ENCODE results near the gene CCDC7.
"Not testable (repeated sequence)": the region's sequence is repeated elsewhere in the genome, so short reads cannot be mapped to it uniquely, and the experiment has no call there.

CCDC7 gene

DNA sequence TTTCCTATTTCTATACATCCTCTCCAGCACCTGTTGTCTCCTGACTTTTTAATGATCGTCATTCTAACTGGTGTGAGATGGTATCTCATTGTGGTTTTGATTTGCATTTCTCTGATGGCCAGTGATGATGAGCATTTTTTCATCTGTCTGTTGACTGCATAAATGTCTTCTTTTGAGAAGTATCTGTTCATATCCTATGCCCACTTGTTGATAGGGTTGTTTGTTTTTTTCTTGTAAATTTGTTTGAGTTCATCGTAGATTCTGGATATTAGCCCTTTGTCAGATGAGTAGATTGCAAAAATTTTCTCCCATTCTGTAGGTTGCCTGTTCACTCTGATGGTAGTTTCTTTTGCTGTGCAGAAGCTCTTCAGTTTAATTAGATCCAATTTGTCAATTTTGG is 253.7 kb downstream of the CCDC7 start:
- DNase-seq (ENCODE audit: low read depth in 2 of 2), result not testable (repeated sequence)

GRCh38 chr10:32713560-32713959 is 267.6 kb downstream of the CCDC7 start:
- no peak for DNase-seq (ENCODE audit: low read depth in 2 of 2)

DNA sequence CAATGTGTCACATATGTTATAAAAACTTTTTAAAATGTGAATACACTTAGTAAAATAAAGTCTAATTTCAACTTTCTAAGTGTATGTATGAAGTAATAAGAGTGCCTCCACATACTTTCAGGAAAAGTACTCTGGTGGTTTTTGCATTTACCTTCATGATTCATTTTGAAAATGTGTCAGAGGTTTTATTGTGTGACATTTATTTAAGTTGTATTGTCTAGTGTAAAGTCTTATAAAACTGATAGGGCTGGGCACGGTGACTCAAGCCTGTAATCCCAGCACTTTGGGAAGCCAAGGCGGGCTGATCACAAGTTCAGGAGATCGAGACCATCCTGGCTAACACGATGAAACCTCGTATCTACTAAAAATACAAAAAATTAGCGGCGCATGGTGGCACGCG is 285.6 kb downstream of the CCDC7 start:
- no peak for DNase-seq (ENCODE audit: low read depth in 2 of 2)

- no peak for DNase-seq (ENCODE audit: low read depth in 2 of 2)
These were observed 293.0 kb downstream of the CCDC7 start for GRCh38 chr10:32738958-32739357.

DNA sequence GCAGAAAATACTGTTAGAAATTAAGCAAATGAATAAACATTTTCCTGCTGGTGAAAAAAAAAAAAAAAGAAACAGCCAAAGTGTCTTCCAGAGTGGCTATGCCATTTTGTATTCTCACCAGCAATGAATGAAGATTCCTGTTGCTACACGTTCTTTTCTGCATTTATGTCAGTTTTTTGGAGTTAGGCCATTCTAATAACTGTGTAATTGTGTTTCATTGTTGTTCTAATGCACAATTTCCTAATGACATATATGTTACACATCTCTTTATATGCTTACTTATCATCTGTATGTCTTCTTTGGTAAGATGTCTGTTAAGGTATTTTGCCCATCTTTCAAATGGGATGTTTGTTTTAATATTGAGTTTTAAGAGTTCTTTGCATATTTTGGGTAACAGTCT is 298.4 kb downstream of the CCDC7 start:
- DNase-seq (ENCODE audit: low read depth in 2 of 2), result no peak

DNA sequence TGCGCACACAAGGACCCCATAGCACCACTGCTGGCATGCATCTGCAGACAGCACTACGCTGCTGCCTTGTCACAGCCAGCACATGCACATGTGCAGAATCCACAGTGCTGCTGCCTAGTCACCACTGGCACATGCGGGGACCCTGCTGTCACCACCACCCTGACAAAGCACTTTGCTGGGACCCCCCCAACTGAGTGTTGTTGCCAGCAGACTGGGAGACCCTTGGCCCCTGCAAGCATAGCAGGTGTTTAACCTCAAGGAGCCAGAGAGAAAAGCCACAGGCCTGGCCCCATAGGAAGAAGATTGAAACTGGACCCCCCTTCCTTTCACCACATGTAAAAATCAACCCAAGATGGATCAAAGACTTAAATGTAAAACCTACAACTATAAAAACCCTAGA is 300.9 kb downstream of the CCDC7 start:
- DNase-seq (ENCODE audit: low read depth in 2 of 2), result no peak

- DNase-seq (ENCODE audit: low read depth in 2 of 2), result no peak
These were observed 305.6 kb downstream of the CCDC7 start for GRCh38 chr10:32751582-32751981.

DNA sequence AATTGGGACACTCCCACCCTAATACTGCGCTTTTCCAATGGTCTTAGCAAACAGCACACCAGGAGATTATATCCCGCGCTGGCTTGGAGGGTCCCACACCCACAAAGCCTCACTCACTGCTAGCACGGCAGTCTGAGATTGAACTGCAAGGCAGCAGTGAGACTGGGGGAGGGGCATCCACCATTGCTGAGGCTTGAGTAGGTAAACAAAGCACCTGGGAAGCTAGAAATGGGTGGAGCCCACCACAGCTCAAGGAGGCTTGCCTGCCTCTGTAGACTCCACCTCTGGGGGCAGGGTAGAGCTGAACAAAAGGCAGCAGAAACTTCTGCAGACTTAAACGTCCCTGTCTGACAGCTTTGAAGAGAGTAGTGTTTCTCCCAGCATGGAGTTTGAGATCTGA is 309.0 kb downstream of the CCDC7 start:
- DNase-seq (ENCODE audit: low read depth in 2 of 2), result not testable (repeated sequence)

- no peak for DNase-seq (ENCODE audit: low read depth in 2 of 2)
These were observed 325.3 kb downstream of the CCDC7 start for GRCh38 chr10:32771217-32771616.

DNA sequence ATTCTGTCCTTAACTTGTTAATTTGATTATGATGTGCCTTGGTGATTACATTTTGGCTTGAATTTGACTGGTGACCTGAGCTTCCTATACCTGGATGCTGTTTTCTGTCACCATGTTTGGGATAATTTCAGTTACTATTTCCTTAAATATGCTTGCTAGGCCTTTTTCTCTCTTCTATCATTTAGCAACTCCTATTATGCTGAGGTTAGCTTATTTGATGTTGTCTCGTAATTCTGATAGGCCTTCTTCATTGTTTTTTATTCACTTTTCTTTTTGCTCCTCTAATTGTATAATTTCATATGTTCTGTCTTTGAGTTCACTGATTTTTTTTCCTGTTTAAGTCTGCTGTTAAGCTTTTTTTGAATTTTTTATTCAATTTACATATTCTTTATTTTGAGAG is 327.2 kb downstream of the CCDC7 start:
- no peak for DNase-seq (ENCODE audit: low read depth in 2 of 2)

DNA sequence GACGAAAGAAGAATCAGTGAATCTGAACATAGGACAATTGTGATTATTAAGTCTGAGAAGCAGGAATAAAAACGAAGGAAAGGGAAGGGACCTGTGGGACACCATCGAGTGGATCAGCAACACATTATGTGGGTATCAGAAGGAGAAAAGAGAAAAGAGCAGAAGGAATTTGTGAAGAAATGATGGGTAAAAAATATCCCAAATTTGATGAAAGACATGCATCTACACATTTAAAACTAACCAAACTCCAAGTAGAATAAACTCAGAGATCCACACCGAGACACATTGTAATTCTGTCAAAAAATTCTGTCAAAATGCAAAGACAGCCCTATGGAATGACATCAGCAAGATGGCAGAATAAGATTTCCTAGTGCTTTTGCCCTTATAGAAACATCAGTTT is 341.0 kb downstream of the CCDC7 start:
- DNase-seq (ENCODE audit: low read depth in 2 of 2), result no peak

GRCh38 chr10:32787690-32788284 is 341.8 kb downstream of the CCDC7 start:
- DNase-seq (ENCODE audit: low read depth in 2 of 2), result no peak

- no peak for DNase-seq (ENCODE audit: low read depth in 2 of 2)
These were observed 342.4 kb downstream of the CCDC7 start for GRCh38 chr10:32788359-32788758.

GRCh38 chr10:32790483-32790882 is 344.5 kb downstream of the CCDC7 start:
- no peak for DNase-seq (ENCODE audit: low read depth in 2 of 2)

DNA sequence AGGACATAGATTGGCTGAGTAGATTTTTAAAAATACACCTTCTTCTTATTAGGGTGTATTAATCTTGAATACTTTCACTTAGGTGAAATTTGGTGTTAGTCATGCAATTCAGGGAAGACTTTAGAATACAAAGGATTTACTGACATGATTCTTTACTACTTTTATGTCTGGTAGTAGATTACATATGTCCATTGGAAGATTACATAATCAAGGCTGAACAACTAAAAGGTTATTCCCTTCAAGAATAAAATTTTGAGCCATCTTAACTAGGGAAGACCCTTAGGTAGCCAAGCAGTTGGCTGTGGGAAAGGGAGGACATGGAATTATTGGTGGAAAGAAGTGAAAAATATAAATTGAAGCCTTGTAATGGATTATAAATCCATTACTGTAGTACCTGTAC is 347.1 kb downstream of the CCDC7 start:
- no peak for DNase-seq (ENCODE audit: low read depth in 2 of 2)

DNA sequence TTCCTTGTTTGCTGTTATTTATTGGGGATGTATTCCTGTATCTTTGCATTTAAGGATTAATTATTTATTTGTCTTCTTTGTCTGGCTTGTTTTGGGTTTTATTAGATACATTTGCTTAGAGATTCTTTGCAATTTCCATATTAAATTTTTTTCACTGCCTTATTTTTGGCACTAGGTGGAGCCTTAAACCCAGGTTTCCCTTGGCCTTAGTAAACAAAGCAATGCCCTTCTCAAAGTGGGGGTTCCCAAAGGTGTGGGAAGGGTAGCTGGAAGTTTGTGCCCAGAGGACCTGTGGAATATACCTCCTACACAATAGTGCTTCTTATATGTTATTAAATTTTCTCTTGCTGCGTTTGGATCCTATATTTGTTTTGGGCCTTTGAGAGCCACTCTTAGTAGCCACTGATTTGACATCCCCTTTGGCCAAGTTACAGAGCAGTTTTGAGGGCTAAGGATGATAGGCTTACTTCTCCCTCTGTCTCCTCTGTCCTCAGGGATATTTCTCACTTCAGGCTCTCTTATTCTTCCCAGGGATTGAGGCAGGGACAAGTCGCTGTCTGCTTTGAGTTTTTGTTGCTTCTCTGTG is 349.8 kb downstream of the CCDC7 start:
- DNase-seq (ENCODE audit: low read depth in 2 of 2), result no peak

GRCh38 chr10:32797393-32797792 is 351.5 kb downstream of the CCDC7 start:
- DNase-seq (ENCODE audit: low read depth in 2 of 2), result not testable (repeated sequence)

- DNase-seq (ENCODE audit: low read depth in 2 of 2), result no peak
These were observed 401.0 kb downstream of the CCDC7 start for GRCh38 chr10:32846974-32847373.

DNA sequence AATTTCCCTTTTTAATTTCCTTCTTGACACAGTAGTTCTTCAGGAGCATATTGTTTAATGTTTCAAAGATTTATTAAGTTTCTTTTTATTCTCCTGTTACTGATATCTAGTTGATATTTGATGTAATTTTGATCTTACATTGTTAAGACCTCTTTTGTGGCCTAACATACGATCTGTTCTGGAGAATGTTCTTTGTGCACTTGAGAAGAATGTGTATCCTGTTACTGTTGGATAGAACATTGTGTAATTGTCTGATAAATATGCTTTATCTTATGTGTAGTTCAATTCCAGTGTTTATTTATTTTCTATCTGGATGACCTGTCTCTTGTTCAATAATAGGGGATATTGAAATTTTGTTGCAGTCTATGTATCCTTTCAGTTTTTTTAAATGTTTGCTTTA is 405.4 kb downstream of the CCDC7 start:
- DNase-seq (ENCODE audit: low read depth in 2 of 2), result no peak

DNA sequence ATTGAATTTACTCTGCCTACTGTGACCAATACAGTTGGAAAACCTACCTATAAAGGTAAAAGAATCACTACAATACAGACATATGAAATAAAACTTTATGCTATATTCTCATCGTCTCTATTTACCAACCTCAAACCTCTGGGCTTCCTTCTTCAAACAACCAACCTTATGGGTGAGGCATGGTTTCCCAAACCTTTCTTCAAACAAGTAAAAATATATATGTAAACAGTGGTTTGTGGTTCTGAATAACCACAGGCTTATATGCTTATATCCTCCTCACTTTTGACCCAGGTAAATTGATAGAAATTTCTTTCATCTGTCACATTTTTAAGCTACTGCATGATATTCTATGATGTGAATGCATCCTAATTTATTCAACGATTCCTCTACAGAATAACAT is 408.5 kb downstream of the CCDC7 start:
- no peak for DNase-seq (ENCODE audit: low read depth in 2 of 2)

GRCh38 chr10:32865170-32865569 is 419.2 kb downstream of the CCDC7 start:
- DNase-seq (ENCODE audit: low read depth in 2 of 2), result no peak

DNA sequence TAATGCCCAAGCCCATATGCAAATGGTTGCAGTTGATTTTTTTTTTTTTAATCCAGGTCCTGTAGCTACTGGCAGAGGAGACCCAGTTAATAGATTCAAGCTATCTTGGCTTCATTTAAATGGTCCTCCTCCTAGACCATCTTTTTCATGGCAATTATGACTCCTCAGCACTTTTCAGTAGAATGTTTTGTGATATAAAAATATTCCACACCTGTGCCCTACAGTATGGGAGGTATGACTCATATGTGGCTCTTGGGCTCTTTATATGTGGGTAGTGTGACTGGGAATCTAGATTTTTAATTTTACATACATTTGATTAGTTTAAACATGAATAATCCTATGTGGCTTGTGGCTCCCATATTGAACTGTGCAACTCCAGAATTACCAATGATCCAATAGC is 432.0 kb downstream of the CCDC7 start:
- DNase-seq (ENCODE audit: low read depth in 2 of 2), result no peak

DNA sequence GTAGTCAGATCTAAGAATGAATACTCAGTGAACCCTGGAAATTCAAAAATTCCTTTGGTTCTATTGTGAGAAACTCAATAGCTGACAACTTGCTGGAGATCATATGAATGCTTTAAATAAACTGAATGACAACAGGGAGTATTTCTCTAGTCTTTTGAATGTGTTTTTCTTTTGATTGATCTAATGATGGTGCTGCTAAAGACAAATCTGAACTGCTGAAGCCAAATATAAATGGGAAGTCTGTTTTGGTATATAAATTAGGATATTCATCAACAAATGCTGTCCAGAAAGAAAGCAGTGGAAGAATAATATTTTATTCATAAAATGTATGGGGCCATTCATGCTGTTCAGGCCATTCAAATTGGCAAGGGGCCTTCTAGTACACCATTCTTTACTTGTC is 432.7 kb downstream of the CCDC7 start:
- DNase-seq (ENCODE audit: low read depth in 2 of 2), result no peak

DNA sequence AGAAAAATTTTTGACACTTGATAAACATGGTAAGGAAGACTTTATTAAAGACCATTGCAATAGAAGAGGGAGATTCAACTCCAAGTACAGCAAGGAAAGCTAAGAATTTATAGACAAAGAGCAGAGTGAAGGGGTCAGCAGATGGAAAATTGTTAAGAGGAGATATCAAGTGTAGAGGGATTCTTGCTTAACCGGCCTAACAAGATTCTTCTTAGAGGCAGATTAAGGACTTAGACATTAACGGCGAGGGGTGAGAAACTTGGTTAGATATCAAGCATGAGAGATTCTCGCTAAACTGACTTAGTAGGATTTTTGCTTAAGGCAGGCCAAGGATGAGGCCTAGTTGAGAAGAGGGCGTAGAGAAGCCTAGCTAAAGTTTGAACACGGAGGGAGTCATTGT is 436.1 kb downstream of the CCDC7 start:
- no peak for DNase-seq (ENCODE audit: low read depth in 2 of 2)

Data from stimulated activated CD8-positive, alpha-beta memory T cell treated with anti-CD3 and anti-CD28 coated beads, Interleukin-15, amount 100 ng/mL, for 48 hours (primary cell).